Trophoblast cell (in vitro differentiated cells and primary cell): ENCODE data around the gene RABAC1.
A peak's percentile ranks its signal among the peaks of the same experiment; 100 is the strongest.
"Not testable (repeated sequence)": the region's sequence is repeated elsewhere in the genome, so short reads cannot be mapped to it uniquely, and the experiment has no call there.

Experiments
- DNase-seq, 2 donors: peaks; one replicate each; pipeline ENCODE4 v3.0.0-alpha.2; 2016
- H2AFZ ChIP-seq: 2 replicates; pipeline ENCODE4 v1.6.1; 2013; ENCODE audit warnings: low read length, moderate library complexity, mild to moderate bottlenecking; ENCODE audit not compliant: insufficient read depth, poor library complexity
- H2AK5ac ChIP-seq: 2 replicates; pipeline ENCODE4 v1.6.1; 2013; ENCODE audit warnings: mild to moderate bottlenecking, low read length
- H2BK120ac ChIP-seq: 2 replicates; pipeline ENCODE4 v1.6.1; 2013; ENCODE audit warnings: low read length, mild to moderate bottlenecking, moderate library complexity; ENCODE audit not compliant: insufficient read depth, poor library complexity
- H2BK12ac ChIP-seq: 2 replicates; pipeline ENCODE4 v1.6.1; 2013; ENCODE audit warnings: mild to moderate bottlenecking, low read length, moderate library complexity
- H2BK5ac ChIP-seq: 2 replicates; pipeline ENCODE4 v1.6.1; 2013; ENCODE audit warnings: low read length, low read depth, moderate library complexity, mild to moderate bottlenecking; ENCODE audit not compliant: poor library complexity
- H3K14ac ChIP-seq: 2 replicates; pipeline ENCODE4 v1.6.1; 2013; ENCODE audit warnings: mild to moderate bottlenecking, low read length
- H3K18ac ChIP-seq: 2 replicates; pipeline ENCODE4 v1.6.1; 2013; ENCODE audit warnings: mild to moderate bottlenecking, low read length
- H3K23ac ChIP-seq: 2 replicates; pipeline ENCODE4 v1.6.1; 2013; ENCODE audit warnings: low read length
- H3K27ac ChIP-seq: 2 replicates; pipeline ENCODE4 v1.5.1; 2013; ENCODE audit warnings: low read depth, mild to moderate bottlenecking, inconsistent platforms, low read length, moderate library complexity
- H3K27me3 ChIP-seq: 2 replicates; pipeline ENCODE4 v1.6.1; 2013; ENCODE audit warnings: inconsistent platforms, mild to moderate bottlenecking, low read length, moderate library complexity; ENCODE audit not compliant: insufficient read depth
- H3K36me3 ChIP-seq, 2 experiments: 1 replicate in 1 of 2; 2 replicates in 1 of 2; pipeline ENCODE4 v1.6.1; 2013; ENCODE audit warnings: low read length in 2 of 2, mild to moderate bottlenecking in 2 of 2, moderate library complexity in 1 of 2; ENCODE audit not compliant: insufficient read depth in 2 of 2, control insufficient read depth in 1 of 2
- H3K4ac ChIP-seq: 2 replicates; pipeline ENCODE4 v1.6.1; 2013; ENCODE audit warnings: low read depth, mild to moderate bottlenecking, low read length, moderate library complexity
- H3K4me1 ChIP-seq, 2 experiments: 1 replicate in 1 of 2; 2 replicates in 1 of 2; pipeline ENCODE4 v1.6.1; 2013; ENCODE audit warnings: low read length in 2 of 2, mild to moderate bottlenecking in 2 of 2, moderate library complexity in 1 of 2; ENCODE audit not compliant: insufficient read depth in 2 of 2, control insufficient read depth in 1 of 2
- H3K4me2 ChIP-seq: 2 replicates; pipeline ENCODE4 v1.6.1; 2013; ENCODE audit warnings: inconsistent platforms, mild to moderate bottlenecking, low read length, moderate library complexity
- H3K4me3 ChIP-seq: 2 replicates; pipeline ENCODE4 v1.5.1; 2013; ENCODE audit warnings: mild to moderate bottlenecking, low read depth, low read length, inconsistent platforms
- H3K79me1 ChIP-seq: one replicate; pipeline ENCODE4 v1.6.1; 2013; ENCODE audit warnings: low read length
- H3K79me2 ChIP-seq: 2 replicates; pipeline ENCODE4 v1.6.1; 2013; ENCODE audit warnings: low read length, mild to moderate bottlenecking; ENCODE audit not compliant: control insufficient read depth, insufficient read depth, poor library complexity
- H3K9ac ChIP-seq: 2 replicates; pipeline ENCODE4 v1.6.1; 2013; ENCODE audit warnings: mild to moderate bottlenecking, low read length
- H3K9me3 ChIP-seq: 2 replicates; pipeline ENCODE4 v1.6.1; 2013; ENCODE audit warnings: low read depth, mild to moderate bottlenecking, control low read depth, inconsistent platforms, low read length; ENCODE audit not compliant: insufficient read depth
- H4K12ac ChIP-seq: 2 replicates; pipeline ENCODE4 v1.6.1; 2013; ENCODE audit warnings: low read depth, mild to moderate bottlenecking, low read length, moderate library complexity
- H4K8ac ChIP-seq: 2 replicates; pipeline ENCODE4 v1.6.1; 2013; ENCODE audit warnings: low read depth, mild to moderate bottlenecking, low read length, moderate library complexity
- H4K91ac ChIP-seq: one replicate; pipeline ENCODE4 v1.6.1; 2013; ENCODE audit warnings: low read depth, mild to moderate bottlenecking, low read length, moderate library complexity
- WGBS: extraction: QIAGEN DNeasy Blood & Tissue Kit; methylation state at CpG from one replicate; pipeline ENCODE4 v1.1.7; 2013; ENCODE audit warnings: missing lambda C conversion rate; ENCODE audit not compliant: insufficient read length, insufficient coverage; ENCODE audit errors: extremely low coverage; 5-methylcytosine and 5-hydroxymethylcytosine counted together

RABAC1 gene

GRCh38 chr19:41917676-41918075 lies 41.4 kb downstream of the RABAC1 start:
- Histone ChIP-seq H2AK5ac (no peak overlapping the region), H2BK12ac (no peak overlapping the region), H3K9ac (no peak overlapping the region), H3K4me1 (no peaks in the 10 kb centered on the region), H4K12ac (no peak overlapping the region), H3K4ac (no peak overlapping the region), H3K9me3 (peaks cover 36% of the 10 kb centered on the region), H3K4me2 (no peak overlapping the region), H2BK5ac (no peak overlapping the region), H3K4me3 (no peak overlapping the region), H3K79me2 (no peaks in the 10 kb centered on the region), H3K14ac (no peak overlapping the region), H3K27ac (no peak overlapping the region), H3K18ac (no peak overlapping the region), H4K8ac (no peak overlapping the region), H3K27me3 (peaks cover 68% of the 10 kb centered on the region), H2AFZ (no peak overlapping the region), H2BK120ac (no peak overlapping the region), H3K79me1 (no peaks in the 10 kb centered on the region), H4K91ac (no peak overlapping the region), H3K36me3 (no peaks in the 10 kb centered on the region), H3K23ac (no peak overlapping the region)
- no peak for DNase-seq
- WGBS, result no CpG with 5 or more reads among the region's 12 CpGs

DNA sequence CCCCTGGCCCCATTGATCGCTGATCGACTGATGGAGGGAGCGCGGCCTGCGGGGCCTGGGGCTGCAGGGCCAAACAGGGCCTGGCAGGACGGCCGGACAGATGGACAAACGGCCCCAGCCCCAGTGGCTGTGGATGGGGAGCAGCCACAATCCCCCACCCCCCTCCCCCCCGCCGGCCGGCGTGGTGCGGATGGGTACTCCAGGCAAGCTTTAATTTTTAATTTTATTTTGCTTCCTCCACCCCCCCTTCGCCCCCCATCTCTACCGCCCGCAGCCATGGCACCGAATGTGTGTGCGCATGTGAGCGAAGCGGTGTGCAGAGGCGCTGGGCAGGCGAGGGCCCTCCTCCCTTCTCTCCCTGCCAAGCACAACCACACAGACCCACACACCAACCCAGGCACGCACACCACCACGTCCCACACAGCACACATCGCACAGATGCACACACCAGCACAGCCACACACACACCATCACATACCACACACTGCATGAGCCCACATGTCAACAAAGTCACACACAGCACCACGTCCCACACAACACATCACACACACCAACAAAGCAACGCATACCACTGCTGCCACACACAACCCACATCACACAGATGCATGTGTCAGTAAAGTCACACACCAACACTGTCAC lies 43.2 kb downstream of the RABAC1 start:
- no peak overlapping the region for H3K14ac ChIP-seq
- no peak overlapping the region for H2AK5ac ChIP-seq
- no peak overlapping the region for H2BK5ac ChIP-seq
- peak overlapping the region; percentile 77 for H3K23ac ChIP-seq
- no peak overlapping the region for H2BK120ac ChIP-seq
- no peaks in the 10 kb centered on the region for H3K79me2 ChIP-seq
- no peak overlapping the region for H3K4ac ChIP-seq
- H3K36me3 ChIP-seq, result no peaks in the 10 kb centered on the region
- no peak overlapping the region for H4K8ac ChIP-seq
- no peak overlapping the region for H2BK12ac ChIP-seq
- no peak overlapping the region for H2AFZ ChIP-seq
- H3K79me1 ChIP-seq, result no peaks in the 10 kb centered on the region
- no peaks in the 10 kb centered on the region for H3K4me1 ChIP-seq
- H3K4me3 ChIP-seq, result peak overlapping the region; percentile 33
- peaks cover 36% of the 10 kb centered on the region for H3K9me3 ChIP-seq
- no peak overlapping the region for H4K91ac ChIP-seq
- no peak overlapping the region for H3K18ac ChIP-seq
- no peak overlapping the region for H3K27ac ChIP-seq
- H3K9ac ChIP-seq, result no peak overlapping the region
- no CpG with 5 or more reads among the region's 27 CpGs for WGBS
- no peak for DNase-seq
- no peak overlapping the region for H3K4me2 ChIP-seq
- H3K27me3 ChIP-seq, result peaks cover 68% of the 10 kb centered on the region
- no peak overlapping the region for H4K12ac ChIP-seq

DNA sequence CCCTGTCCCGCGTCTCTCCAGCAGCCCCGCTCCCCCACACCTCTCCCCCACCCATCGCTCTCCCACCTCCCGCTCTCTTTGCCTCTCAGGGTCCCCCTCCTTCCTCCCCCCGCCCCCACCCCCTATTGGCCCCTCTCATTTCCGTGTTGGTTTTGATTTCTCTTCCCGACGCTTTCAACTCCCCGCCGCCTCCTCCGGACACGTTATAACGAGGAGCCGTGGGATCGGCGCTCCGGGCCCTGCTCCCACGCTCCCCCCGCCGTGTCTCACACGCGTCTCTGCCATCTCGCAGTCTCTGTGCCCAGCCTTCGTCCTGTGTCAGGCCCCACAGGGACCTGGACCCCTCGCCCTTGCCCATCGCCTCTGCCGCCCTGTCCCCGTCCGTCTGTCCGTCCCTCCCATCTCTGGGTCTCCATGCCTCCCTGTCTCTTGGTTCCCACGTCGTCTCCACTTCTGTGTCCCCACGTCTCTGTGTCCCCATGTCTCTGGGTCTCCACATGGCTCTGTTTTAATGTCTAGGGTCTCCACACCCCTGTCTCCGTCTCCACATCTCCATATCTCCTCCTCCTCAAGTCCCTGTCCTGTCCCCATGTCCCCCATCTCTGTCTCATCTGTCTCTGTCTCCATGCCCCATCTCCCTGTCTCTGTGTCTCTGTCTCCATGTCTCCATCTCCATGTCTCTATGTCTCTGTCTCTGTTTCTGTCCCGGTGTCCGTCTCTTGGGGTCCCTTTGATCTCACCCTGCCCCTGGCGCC lies 43.9 kb downstream of the RABAC1 start:
- no peak overlapping the region for H4K8ac ChIP-seq
- H3K14ac ChIP-seq, result no peak overlapping the region
- DNase-seq, result no peak
- no peaks in the 10 kb centered on the region for H3K79me2 ChIP-seq
- H2AFZ ChIP-seq, result no peak overlapping the region
- no peak overlapping the region for H3K23ac ChIP-seq
- H3K4ac ChIP-seq, result no peak overlapping the region
- H2BK5ac ChIP-seq, result no peak overlapping the region
- WGBS, result no CpG with 5 or more reads among the region's 38 CpGs
- no peak overlapping the region for H3K18ac ChIP-seq
- no peak overlapping the region for H4K91ac ChIP-seq
- H3K79me1 ChIP-seq, result no peaks in the 10 kb centered on the region
- peaks cover 62% of the 10 kb centered on the region for H3K27me3 ChIP-seq
- H2AK5ac ChIP-seq, result no peak overlapping the region
- H2BK120ac ChIP-seq, result no peak overlapping the region
- no peak overlapping the region for H2BK12ac ChIP-seq
- peaks cover 35% of the 10 kb centered on the region for H3K9me3 ChIP-seq
- no peak overlapping the region for H3K4me2 ChIP-seq
- no peaks in the 10 kb centered on the region for H3K4me1 ChIP-seq
- no peak overlapping the region for H3K4me3 ChIP-seq
- H3K9ac ChIP-seq, result no peak overlapping the region
- H4K12ac ChIP-seq, result no peak overlapping the region
- H3K27ac ChIP-seq, result no peak overlapping the region
- no peaks in the 10 kb centered on the region for H3K36me3 ChIP-seq

GRCh38 chr19:41914424-41914834 lies 44.7 kb downstream of the RABAC1 start:
- not testable (repeated sequence) for DNase-seq, H3K4ac ChIP-seq, H3K79me1 ChIP-seq, H2AFZ ChIP-seq, H3K79me2 ChIP-seq, H2BK12ac ChIP-seq, H3K18ac ChIP-seq, H3K14ac ChIP-seq, H2BK5ac ChIP-seq, H4K8ac ChIP-seq, H3K9ac ChIP-seq, H3K27ac ChIP-seq, H3K4me1 ChIP-seq, H4K91ac ChIP-seq, H2AK5ac ChIP-seq, H3K36me3 ChIP-seq, H3K4me2 ChIP-seq, H4K12ac ChIP-seq, H2BK120ac ChIP-seq, H3K4me3 ChIP-seq, H3K23ac ChIP-seq
- Histone ChIP-seq H3K27me3 (peaks cover 58% of the 10 kb centered on the region), H3K9me3 (peaks cover 28% of the 10 kb centered on the region)
- WGBS, result no CpG with 5 or more reads among the region's 5 CpGs
